SK-N-MC (cell line): ENCODE measurements around the gene FOXP1.

Experiments used
- EZH2 ChIP-seq: fragments of 200-600 bp; sonication (generic); IDR thresholded peaks from one replicate; pipeline ENCODE4 v1.6.1; 2017; ENCODE audit warnings: antibody characterized with exemption
- POLR2AphosphoS5 ChIP-seq: IDR thresholded peaks from 2 replicates; pipeline ENCODE4 v1.6.1; 2012; ENCODE audit warnings: mild to moderate bottlenecking, low read depth, low read length, borderline replicate concordance

- TF ChIP-seq EZH2: no peak
- no peak for TF ChIP-seq POLR2AphosphoS5
These were observed 465.8 kb downstream of the FOXP1 start for GRCh38 chr3:71117572-71118247.
